SK-N-SH treated with all-trans-retinoic acid at 6 μM for 48 hours (cell line): ENCODE data around the gene SLC25A33.
A peak's percentile ranks its signal among the peaks of the same experiment; 100 is the strongest.

Source experiments
- ATAC-seq: fragments of 200-7000 bp; cut with Tn5 transposase; 3 replicates; pipeline ENCODE4 v1.9.1; 2020; ENCODE audit warnings: mild to moderate bottlenecking, moderate library complexity
- BACH2 ChIP-seq: fragments of 250-450 bp; sonication (Bioruptor Pico); IDR thresholded peaks from 2 replicates; pipeline ENCODE4 v1.9.0; 2021; ENCODE audit warnings: mild to moderate bottlenecking, borderline replicate concordance
- CSDC2 ChIP-seq: fragments of 250-450 bp; sonication (Bioruptor Pico); IDR thresholded peaks from 2 replicates; pipeline ENCODE4 v1.5.0; 2020; ENCODE audit warnings: mild to moderate bottlenecking, moderate library complexity
- ESRRG ChIP-seq: fragments of 250-450 bp; sonication (Bioruptor Pico); IDR thresholded peaks from 2 replicates; pipeline ENCODE4 v1.6.1; 2021; ENCODE audit warnings: mild to moderate bottlenecking
- GLIS3 ChIP-seq: fragments of 250-450 bp; sonication (Bioruptor Pico); IDR thresholded peaks from 2 replicates; pipeline ENCODE4 v1.5.0; 2020; ENCODE audit warnings: mild to moderate bottlenecking, moderate library complexity
- ISL1 ChIP-seq: fragments of 250-450 bp; sonication (Bioruptor Pico); IDR thresholded peaks from 2 replicates; pipeline ENCODE4 v2.1.2; 2022; ENCODE audit warnings: mild to moderate bottlenecking, moderate library complexity
- OSR1 ChIP-seq: fragments of 250-450 bp; sonication (Bioruptor Pico); IDR thresholded peaks from 2 replicates; pipeline ENCODE4 v1.8.0; 2022; ENCODE audit warnings: moderate library complexity, mild to moderate bottlenecking, inconsistent platforms
- RARB ChIP-seq: fragments of 250-450 bp; sonication (Bioruptor Pico); IDR thresholded peaks from 2 replicates; pipeline ENCODE4 v1.8.0; 2021; ENCODE audit warnings: mild to moderate bottlenecking, moderate library complexity
- SNAI2 ChIP-seq: fragments of 250-450 bp; sonication (Bioruptor Pico); IDR thresholded peaks from 2 replicates; pipeline ENCODE4 v1.5.0; 2020; ENCODE audit warnings: mild to moderate bottlenecking, moderate library complexity
- TCF4 ChIP-seq: fragments of 250-450 bp; sonication (Bioruptor Pico); IDR thresholded peaks from 2 replicates; pipeline ENCODE4 v1.8.0; 2021; ENCODE audit warnings: mild to moderate bottlenecking, moderate library complexity, borderline replicate concordance
- TOX ChIP-seq: fragments of 250-450 bp; sonication (Bioruptor Pico); IDR thresholded peaks from 2 replicates; pipeline ENCODE4 v1.8.0; 2021; ENCODE audit warnings: mild to moderate bottlenecking, moderate library complexity, borderline replicate concordance
- ZC3H10 ChIP-seq: fragments of 250-450 bp; sonication (Bioruptor Pico); IDR thresholded peaks from 2 replicates; pipeline ENCODE4 v1.5.1; 2021; ENCODE audit warnings: mild to moderate bottlenecking, moderate library complexity
- ZFP30 ChIP-seq: fragments of 450-650 bp; formaldehyde crosslinking; IDR thresholded peaks from 2 replicates; pipeline ENCODE4 v1.5.0; 2022; ENCODE audit warnings: mild to moderate bottlenecking, moderate library complexity
- ZNF565 ChIP-seq: fragments of 450-650 bp; formaldehyde crosslinking; conservative IDR thresholded peaks from 2 replicates; pipeline ENCODE4 v1.5.0; 2020; ENCODE audit warnings: low read depth, mild to moderate bottlenecking, moderate library complexity
- ZNF70 ChIP-seq: fragments of 450-650 bp; formaldehyde crosslinking; IDR thresholded peaks from 2 replicates; pipeline ENCODE4 v1.5.0; 2020; ENCODE audit warnings: mild to moderate bottlenecking, moderate library complexity
- ZNF8 ChIP-seq: fragments of 450-650 bp; formaldehyde crosslinking; IDR thresholded peaks from 2 replicates; pipeline ENCODE4 v1.5.0; 2020; ENCODE audit warnings: mild to moderate bottlenecking, moderate library complexity
- TF ChIP-seq, protein P1 (sequence below): fragments of 250-450 bp; sonication (Bioruptor Pico); IDR thresholded peaks from 2 replicates; pipeline ENCODE4 v1.5.0; 2020; ENCODE audit warnings: mild to moderate bottlenecking, moderate library complexity
- TF ChIP-seq, protein P2 (sequence below): fragments of 250-450 bp; sonication (Bioruptor Pico); IDR thresholded peaks from 2 replicates; pipeline ENCODE4 v1.5.1; 2021; ENCODE audit warnings: mild to moderate bottlenecking, moderate library complexity
- TF ChIP-seq, protein P3 (sequence below): fragments of 250-450 bp; sonication (Bioruptor Pico); IDR thresholded peaks from 2 replicates; pipeline ENCODE4 v1.5.1; 2020; ENCODE audit warnings: low read depth, mild to moderate bottlenecking, moderate library complexity
- TF ChIP-seq, protein P4 (sequence below): fragments of 250-450 bp; sonication (Bioruptor Pico); IDR thresholded peaks from 2 replicates; pipeline ENCODE4 v1.8.0; 2021; ENCODE audit warnings: low read depth, mild to moderate bottlenecking, moderate library complexity, borderline replicate concordance

SLC25A33 gene, protein sequence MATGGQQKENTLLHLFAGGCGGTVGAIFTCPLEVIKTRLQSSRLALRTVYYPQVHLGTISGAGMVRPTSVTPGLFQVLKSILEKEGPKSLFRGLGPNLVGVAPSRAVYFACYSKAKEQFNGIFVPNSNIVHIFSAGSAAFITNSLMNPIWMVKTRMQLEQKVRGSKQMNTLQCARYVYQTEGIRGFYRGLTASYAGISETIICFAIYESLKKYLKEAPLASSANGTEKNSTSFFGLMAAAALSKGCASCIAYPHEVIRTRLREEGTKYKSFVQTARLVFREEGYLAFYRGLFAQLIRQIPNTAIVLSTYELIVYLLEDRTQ

DNA sequence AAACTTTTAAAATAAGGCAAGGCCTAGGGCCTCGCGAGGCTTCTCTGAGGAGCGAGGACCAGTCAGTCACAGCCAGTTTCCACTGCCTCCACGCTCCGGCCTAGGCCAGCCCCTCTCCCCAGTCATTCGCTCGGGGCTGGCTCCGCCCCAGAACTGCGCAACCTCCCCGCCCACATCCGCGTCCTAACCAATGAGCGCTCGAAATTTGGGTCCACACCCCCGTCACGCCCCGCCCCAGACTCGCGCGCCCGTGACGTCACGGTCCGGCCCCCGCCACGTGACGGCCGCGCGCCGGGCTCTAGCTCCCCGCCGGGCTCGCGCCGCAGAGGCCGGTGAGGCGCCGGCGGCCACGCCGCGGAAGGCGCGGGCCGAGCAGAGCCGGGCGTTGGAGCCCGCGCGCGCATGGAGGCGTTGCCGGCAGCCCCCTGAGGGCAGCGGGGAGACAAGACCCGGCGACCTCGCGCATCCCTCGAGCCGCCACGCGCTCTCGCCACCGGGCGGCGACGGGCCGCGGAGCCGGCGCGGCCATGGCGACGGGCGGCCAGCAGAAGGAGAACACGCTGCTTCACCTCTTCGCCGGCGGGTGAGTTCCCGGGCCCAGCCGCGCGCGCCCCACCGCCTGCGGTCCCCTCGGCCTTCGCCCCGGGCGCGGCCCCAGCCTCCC lies at the start of gene SLC25A33:
Gene SLC25A33, plus strand, starts transcription at position 301 of the 664 bp plus-strand sequence. Its CDS starts 227 bp downstream, at position 528.
- peak; percentile 98 for ATAC-seq
- TF ChIP-seq ZC3H10 (0 out of 2 replicates have a peak, but pooled peaks have one; percentile 20), ZNF565 (CRISPR knock-in tag) (no peak), ZFP30 (CRISPR knock-in tag) (peak; percentile 15; the same call in 1 of the 2 replicates)
- TF ChIP-seq, protein P1, sequence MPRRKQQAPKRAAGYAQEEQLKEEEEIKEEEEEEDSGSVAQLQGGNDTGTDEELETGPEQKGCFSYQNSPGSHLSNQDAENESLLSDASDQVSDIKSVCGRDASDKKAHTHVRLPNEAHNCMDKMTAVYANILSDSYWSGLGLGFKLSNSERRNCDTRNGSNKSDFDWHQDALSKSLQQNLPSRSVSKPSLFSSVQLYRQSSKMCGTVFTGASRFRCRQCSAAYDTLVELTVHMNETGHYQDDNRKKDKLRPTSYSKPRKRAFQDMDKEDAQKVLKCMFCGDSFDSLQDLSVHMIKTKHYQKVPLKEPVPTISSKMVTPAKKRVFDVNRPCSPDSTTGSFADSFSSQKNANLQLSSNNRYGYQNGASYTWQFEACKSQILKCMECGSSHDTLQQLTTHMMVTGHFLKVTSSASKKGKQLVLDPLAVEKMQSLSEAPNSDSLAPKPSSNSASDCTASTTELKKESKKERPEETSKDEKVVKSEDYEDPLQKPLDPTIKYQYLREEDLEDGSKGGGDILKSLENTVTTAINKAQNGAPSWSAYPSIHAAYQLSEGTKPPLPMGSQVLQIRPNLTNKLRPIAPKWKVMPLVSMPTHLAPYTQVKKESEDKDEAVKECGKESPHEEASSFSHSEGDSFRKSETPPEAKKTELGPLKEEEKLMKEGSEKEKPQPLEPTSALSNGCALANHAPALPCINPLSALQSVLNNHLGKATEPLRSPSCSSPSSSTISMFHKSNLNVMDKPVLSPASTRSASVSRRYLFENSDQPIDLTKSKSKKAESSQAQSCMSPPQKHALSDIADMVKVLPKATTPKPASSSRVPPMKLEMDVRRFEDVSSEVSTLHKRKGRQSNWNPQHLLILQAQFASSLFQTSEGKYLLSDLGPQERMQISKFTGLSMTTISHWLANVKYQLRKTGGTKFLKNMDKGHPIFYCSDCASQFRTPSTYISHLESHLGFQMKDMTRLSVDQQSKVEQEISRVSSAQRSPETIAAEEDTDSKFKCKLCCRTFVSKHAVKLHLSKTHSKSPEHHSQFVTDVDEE (CRISPR knock-in tag): no peak
- TF ChIP-seq, protein P2, sequence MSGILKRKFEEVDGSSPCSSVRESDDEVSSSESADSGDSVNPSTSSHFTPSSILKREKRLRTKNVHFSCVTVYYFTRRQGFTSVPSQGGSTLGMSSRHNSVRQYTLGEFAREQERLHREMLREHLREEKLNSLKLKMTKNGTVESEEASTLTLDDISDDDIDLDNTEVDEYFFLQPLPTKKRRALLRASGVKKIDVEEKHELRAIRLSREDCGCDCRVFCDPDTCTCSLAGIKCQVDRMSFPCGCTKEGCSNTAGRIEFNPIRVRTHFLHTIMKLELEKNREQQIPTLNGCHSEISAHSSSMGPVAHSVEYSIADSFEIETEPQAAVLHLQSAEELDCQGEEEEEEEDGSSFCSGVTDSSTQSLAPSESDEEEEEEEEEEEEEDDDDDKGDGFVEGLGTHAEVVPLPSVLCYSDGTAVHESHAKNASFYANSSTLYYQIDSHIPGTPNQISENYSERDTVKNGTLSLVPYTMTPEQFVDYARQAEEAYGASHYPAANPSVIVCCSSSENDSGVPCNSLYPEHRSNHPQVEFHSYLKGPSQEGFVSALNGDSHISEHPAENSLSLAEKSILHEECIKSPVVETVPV (CRISPR knock-in tag): no peak
- TF ChIP-seq, protein P3, sequence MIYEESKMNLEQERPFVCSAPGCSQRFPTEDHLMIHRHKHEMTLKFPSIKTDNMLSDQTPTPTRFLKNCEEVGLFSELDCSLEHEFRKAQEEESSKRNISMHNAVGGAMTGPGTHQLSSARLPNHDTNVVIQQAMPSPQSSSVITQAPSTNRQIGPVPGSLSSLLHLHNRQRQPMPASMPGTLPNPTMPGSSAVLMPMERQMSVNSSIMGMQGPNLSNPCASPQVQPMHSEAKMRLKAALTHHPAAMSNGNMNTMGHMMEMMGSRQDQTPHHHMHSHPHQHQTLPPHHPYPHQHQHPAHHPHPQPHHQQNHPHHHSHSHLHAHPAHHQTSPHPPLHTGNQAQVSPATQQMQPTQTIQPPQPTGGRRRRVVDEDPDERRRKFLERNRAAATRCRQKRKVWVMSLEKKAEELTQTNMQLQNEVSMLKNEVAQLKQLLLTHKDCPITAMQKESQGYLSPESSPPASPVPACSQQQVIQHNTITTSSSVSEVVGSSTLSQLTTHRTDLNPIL: no peak

DNA sequence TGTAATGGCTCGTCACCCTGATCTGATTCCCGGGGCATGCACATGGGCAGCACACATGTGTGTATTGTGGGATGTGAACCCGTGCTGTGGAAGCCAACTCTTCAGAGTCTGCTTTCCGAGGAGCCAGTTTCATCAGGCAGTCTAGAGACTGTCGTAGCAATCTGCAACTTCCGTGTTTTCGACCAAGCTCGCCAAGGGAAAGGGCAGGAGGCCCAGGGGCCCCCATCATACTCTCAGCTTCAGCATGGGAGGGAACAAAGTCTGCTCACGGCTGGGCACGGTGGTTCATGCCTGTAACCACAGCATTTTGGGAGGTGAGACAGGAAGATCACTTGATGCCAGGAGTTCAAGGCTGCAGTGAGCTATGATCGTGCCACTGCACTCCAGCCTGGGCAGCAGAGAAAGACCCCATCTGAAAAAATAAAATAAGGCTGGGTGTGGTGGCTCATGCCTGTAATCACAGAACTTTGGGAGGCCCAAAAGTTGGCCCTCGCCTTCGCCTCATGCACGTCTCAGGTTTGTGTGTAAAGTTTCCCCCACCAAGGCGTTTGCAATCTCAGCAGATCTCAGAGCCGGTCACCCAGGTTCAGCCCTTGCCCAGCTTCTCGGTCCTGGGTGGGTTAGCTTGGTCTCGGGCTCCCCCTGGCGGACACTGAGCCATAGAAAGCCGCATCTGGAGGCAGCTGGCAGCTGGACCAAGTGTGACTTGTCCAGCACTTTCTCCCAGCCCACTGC lies 48.5 kb upstream of the SLC25A33 start:
- TF ChIP-seq ISL1 (CRISPR knock-in tag) (no peak), TCF4 (CRISPR knock-in tag) (peak; percentile 33; the same call in 1 of the 2 replicates)
- peak; percentile 91 for ATAC-seq

DNA sequence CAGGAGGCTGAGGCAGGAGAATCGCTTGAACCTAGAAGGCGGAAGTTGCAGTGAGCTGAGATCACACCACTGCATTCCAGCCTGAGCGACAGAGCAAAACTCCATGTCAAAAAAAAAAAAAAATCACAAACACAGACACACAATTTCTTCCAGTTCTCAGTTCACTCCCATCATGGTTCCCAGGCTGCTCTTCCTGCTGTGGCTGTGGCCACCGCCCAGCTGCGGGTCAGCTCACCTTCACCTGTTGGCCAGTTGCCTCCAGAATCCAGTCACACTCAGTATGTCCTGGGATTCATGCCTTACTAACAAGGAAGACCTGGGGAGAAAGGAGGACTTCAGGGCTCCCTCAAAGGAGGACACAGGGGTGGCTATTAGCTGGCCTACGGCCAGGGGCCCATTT lies 45.9 kb upstream of the SLC25A33 start:
- TF ChIP-seq CSDC2 (CRISPR knock-in tag) (no peak), SNAI2 (no peak), ZNF565 (CRISPR knock-in tag) (no peak), TOX (no peak), ZFP30 (CRISPR knock-in tag) (no peak), ISL1 (CRISPR knock-in tag) (no peak), ZC3H10 (no peak), OSR1 (CRISPR knock-in tag) (no peak), ESRRG (CRISPR knock-in tag) (no peak), TCF4 (CRISPR knock-in tag) (no peak), ZNF70 (CRISPR knock-in tag) (no peak), GLIS3 (no peak), ZNF8 (CRISPR knock-in tag) (no peak), BACH2 (no peak), RARB (no peak)
- TF ChIP-seq, protein P4, sequence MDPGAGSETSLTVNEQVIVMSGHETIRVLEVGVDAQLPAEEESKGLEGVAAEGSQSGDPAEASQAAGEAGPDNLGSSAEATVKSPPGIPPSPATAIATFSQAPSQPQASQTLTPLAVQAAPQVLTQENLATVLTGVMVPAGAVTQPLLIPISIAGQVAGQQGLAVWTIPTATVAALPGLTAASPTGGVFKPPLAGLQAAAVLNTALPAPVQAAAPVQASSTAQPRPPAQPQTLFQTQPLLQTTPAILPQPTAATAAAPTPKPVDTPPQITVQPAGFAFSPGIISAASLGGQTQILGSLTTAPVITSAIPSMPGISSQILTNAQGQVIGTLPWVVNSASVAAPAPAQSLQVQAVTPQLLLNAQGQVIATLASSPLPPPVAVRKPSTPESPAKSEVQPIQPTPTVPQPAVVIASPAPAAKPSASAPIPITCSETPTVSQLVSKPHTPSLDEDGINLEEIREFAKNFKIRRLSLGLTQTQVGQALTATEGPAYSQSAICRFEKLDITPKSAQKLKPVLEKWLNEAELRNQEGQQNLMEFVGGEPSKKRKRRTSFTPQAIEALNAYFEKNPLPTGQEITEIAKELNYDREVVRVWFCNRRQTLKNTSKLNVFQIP: no peak
- TF ChIP-seq, protein P3: no peak
- no peak for ATAC-seq
